ENCODE data around the gene IMMP2L. TPM values are rescaled to one million over a fixed set of nuclear protein-coding genes. Genes with fewer than 3 reads are reported as not detected.

IMMP2L gene
- total and polyA plus RNA-seq, 2 donors (not counting 3 experiments of a cell fraction or from before 2014, with no cell fraction given): 9.9 to 11.8 TPM

DNA sequence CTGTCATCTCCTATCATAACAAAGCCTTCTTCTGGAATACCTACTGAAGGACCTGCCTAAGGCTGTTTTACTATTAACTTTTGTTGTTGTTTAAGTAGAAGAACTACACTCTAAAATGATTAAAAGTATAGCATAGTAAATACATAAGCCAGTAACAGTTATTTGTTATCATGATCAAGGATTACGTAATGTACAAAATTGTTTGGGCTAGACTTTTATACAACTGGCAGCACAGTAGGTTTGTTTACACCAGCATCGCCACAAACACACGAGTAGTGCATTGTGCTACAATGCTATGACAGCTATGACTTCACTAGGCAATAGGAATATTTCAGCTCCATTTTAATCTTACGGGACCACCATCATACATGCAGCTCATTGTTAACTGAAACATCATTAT, 302.3 kb downstream of the IMMP2L start:
- intact Hi-C loops (cut with micrococcal nuclease): no loop called here
- no peak overlapping the region for H3K9ac ChIP-seq (replicated peaks; ENCODE audit: extremely low read depth, insufficient read depth, low read length)
- POLR2A ChIA-PET: no interaction called here
- H3K4me1 ChIP-seq (ENCODE audit: control insufficient read depth, extremely low read depth, insufficient read depth, low read length): no peaks in the 10 kb centered on the region
- H4K20me1 ChIP-seq (replicated peaks; ENCODE audit: control insufficient read depth, extremely low read depth, insufficient read depth, low read length): no peaks in the 10 kb centered on the region
- FAIRE-seq: no peak
- H3K36me3 ChIP-seq (ENCODE audit: control insufficient read depth in 2 of 2, extremely low read depth in 1 of 2, insufficient read depth in 2 of 2, low read length in 2 of 2): no peaks in the 10 kb centered on the region
- H3K9me1 ChIP-seq (replicated peaks; ENCODE audit: control insufficient read depth, extremely low read depth, insufficient read depth, low read length): no peaks in the 10 kb centered on the region
- H3K27ac ChIP-seq (ENCODE audit: insufficient read depth, low read depth, low read length): no peak overlapping the region
- TF ChIP-seq GATA2 (IDR thresholded peaks at IDR 0.05; ENCODE audit: insufficient read depth, insufficient read length, low read depth, low read length) (no peak), FOS (IDR thresholded peaks at IDR 0.05; ENCODE audit: borderline replicate concordance, insufficient read depth, low read length) (no peak), JUN (IDR thresholded peaks at IDR 0.05; ENCODE audit: borderline replicate concordance, insufficient read depth, insufficient read length, low read depth) (no peak), POLR2A (IDR thresholded peaks at IDR 0.05; ENCODE audit: low read depth, low read length) (no peak), EZH2 (IDR thresholded peaks at IDR 0.05; ENCODE audit: borderline replicate concordance, low read depth, low read length, severe bottlenecking) (no peak), MYC (IDR thresholded peaks at IDR 0.05; ENCODE audit: low read depth, low read length) (no peak)
- TF ChIP-seq, protein P1, sequence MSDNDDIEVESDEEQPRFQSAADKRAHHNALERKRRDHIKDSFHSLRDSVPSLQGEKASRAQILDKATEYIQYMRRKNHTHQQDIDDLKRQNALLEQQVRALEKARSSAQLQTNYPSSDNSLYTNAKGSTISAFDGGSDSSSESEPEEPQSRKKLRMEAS (IDR thresholded peaks at IDR 0.05; ENCODE audit: insufficient read depth, insufficient read length): no peak
- TF ChIP-seq, protein P2, sequence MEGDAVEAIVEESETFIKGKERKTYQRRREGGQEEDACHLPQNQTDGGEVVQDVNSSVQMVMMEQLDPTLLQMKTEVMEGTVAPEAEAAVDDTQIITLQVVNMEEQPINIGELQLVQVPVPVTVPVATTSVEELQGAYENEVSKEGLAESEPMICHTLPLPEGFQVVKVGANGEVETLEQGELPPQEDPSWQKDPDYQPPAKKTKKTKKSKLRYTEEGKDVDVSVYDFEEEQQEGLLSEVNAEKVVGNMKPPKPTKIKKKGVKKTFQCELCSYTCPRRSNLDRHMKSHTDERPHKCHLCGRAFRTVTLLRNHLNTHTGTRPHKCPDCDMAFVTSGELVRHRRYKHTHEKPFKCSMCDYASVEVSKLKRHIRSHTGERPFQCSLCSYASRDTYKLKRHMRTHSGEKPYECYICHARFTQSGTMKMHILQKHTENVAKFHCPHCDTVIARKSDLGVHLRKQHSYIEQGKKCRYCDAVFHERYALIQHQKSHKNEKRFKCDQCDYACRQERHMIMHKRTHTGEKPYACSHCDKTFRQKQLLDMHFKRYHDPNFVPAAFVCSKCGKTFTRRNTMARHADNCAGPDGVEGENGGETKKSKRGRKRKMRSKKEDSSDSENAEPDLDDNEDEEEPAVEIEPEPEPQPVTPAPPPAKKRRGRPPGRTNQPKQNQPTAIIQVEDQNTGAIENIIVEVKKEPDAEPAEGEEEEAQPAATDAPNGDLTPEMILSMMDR (IDR thresholded peaks at IDR 0.05; ENCODE audit: extremely low read depth in 1 of 2, insufficient read depth in 1 of 2, low read depth in 1 of 2, low read length in 2 of 2): no peak
- H3K27me3 ChIP-seq (ENCODE audit: control insufficient read depth in 2 of 2, insufficient read depth in 2 of 2, low read length in 2 of 2): no peaks in the 10 kb centered on the region
- H2AFZ ChIP-seq (ENCODE audit: low read depth, low read length): no peak overlapping the region
- no peaks in the 10 kb centered on the region for H3K9me3 ChIP-seq (replicated peaks; ENCODE audit: control insufficient read depth, insufficient read depth, low read length)
- H3K4me3 ChIP-seq (replicated peaks in 1 of 3; ENCODE audit: insufficient read depth in 1 of 3, low read depth in 1 of 3, low read length in 3 of 3): no peak overlapping the region
- H3K4me2 ChIP-seq (ENCODE audit: insufficient read depth, low read length): no peak overlapping the region
- dilution Hi-C loops (cut with MboI; ENCODE audit: extremely low pct_ligation_motif_present, low sequenced_read_pairs): no loop called here
- DNase-seq (ENCODE audit: low read depth, low spot score): no peak
- H3K79me2 ChIP-seq (ENCODE audit: control insufficient read depth, insufficient read depth, low read length): no peaks in the 10 kb centered on the region
- CTCF ChIA-PET: interaction anchor here (0.8 to 1.5 kb wide), 2 partner anchors 13 to 21 kb away, joined by 3 to 6 read pairs; no protein-coding TSS in a partner anchor
- no TSS peak for BruUV-seq (replicated peaks)
